GM18517 (cell line): ENCODE results near the gene LIN54.
A peak's percentile ranks its signal among the peaks of the same experiment; 100 is the strongest.
"Not testable (repeated sequence)": the region's sequence is repeated elsewhere in the genome, so short reads cannot be mapped to it uniquely, and the experiment has no call there.

ENCODE experiments used
- ATAC-seq: cut with Tn5 transposase; IDR thresholded peaks from one replicate; pipeline ENCODE4 v1.9.1; 2021; ENCODE audit warnings: mild to moderate bottlenecking, moderate library complexity; ENCODE audit not compliant: unreplicated experiment

LIN54 gene

DNA sequence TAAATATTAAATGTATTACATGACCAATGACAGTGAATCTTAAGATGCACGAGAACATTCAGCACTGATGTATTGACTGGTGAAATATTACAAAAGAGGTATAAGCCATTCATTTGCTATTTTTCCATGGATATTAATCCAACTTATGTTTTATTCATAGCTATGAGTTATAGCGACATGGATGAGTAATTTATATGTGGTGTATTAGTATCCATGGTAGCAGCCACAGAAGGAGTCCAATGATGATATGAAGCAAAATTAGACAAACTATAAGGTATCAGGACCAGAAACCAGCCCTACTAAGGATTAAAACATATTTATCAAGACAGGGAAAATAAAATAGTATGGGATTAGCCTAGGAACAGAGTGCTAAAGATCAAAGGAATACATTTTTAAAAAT is 59.4 kb downstream of the LIN54 start:
- no peak for ATAC-seq

DNA sequence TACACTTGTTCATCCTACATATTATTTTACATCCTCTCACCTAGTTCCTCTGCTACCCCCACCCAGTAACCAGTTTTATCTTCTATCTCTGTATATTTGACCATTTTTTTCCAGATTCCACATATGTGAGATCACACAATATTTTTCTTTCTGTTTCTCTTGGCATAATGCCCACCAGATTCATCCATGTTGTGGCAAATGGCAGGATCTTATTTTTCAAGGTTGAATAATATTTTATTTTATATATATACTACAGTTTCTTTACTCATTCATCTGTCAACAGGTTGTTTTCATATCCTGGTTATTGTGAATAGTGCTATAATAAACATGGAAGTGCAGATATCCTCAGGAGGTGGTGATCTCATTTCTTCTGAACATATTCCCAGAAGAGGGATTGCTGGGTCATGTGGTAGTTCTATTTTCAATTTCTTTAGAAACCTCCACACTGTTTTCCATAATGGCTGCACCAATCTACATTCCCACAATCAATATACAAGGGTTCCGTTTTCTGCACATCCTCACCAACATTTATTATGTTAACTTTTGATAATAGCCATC is 61.9 kb downstream of the LIN54 start:
- ATAC-seq: no peak

DNA sequence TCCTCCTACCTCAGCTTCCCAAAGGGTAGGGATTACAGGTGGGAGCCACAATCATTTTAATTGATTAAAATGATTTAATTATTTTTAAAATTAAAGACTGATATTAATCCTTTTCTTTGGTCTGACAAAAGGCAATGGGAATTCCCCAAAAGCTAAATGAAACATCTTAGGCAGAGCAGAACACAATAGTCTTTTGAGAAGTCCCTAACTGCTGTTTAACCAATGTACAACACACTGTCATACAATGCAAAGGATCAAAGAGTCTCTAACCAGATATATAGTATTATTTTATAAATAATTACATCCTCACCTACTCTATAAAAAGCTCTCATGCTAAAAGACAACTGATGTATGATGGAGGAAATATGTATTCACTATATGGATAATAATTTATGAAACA is 63.1 kb downstream of the LIN54 start:
- no peak for ATAC-seq

DNA sequence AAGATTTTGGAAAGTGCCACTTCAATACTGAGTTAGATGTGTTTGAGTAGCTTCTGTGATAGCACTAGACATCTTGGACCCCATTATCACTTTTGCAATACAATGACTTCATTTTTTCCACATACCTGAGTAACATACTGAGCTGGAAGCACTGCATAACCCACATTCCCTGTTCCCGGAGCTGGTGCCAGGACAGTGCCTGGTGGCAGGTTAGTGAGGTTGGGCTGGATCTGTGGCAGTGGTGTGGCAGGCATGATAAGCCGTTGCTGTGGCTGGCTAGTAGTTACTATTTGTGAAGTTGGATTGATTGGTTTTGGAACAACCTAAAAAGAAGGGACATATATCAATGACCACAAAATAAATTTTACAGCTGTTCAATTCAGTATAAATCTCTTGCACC is 71.2 kb downstream of the LIN54 start:
- no peak for ATAC-seq

DNA sequence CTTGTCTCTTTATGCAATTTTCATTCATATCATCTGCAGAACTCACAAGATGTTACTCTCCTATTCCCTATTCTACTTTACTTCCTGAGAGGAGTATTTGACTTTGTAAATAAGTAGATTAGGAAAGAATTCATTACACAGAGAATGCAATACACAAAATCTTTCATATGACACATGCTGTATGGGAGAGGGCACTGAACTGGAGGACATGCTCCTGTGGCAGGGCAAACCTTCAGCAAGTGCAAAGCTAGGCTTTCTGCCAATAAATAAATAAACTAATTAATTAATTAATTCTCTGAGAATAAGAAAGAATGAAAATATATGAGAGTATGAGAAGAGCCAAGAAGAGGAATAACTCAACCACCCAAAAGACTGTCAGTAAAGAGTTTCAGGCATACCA is 76.2 kb downstream of the LIN54 start:
- ATAC-seq: no peak

DNA sequence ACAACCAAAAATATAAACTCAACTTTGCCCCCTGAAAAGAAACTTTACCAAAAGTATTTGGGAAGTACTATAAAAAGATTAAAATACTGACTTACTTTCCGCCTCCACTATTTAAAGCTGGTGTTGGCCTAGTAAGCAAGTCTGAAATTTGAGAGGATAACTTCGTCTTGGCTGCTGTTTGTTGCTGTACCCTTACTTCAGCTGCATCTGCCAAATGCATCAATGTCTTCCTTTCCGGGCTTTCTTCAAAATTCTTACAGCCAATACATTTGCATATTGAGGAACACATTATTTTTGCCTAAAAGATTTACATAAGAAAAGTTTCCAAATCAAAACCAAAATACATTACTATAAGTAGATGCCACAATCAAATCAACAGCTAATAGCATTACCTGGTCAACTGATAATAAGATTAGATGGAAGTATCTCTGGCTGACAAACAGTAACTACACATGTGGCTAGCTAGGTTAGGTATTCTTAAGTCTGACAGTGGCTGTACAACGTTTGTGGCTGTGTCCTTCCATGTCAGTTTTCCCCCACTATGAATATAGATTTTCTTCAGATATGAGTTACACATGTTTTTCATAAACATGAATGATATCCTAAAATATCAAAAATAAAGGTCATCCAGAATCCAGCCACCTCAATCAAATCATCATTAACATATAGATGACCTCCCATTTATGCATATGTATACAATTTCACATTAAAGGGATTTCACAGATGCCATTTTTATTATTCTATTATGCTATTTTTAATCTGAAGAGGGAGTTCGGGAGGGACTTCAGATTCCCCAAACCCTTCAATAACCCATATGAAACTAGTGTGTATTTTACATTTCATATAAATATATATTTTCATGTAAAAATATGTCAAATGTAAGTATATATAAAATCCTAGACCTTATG is 79.5 kb downstream of the LIN54 start:
- no peak for ATAC-seq

DNA sequence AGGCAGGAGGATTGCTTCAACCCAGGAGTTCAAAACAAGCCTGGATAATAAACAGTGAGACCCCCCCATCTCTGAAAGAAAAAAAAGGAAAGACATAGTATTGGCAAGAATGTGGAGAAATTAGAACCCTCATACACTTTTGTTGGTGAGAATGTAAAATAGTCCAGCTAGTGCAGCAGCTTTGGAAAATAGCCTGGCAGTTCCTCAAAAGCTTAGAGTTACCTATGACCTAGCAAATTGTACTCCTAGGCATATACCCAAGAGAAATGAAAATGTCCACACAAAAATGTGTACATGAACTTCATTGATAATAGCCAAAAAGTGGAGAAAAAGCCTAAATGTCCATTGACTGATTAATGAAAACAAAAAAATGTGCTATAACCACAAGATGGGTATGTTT is 88.8 kb downstream of the LIN54 start:
- no peak for ATAC-seq

DNA sequence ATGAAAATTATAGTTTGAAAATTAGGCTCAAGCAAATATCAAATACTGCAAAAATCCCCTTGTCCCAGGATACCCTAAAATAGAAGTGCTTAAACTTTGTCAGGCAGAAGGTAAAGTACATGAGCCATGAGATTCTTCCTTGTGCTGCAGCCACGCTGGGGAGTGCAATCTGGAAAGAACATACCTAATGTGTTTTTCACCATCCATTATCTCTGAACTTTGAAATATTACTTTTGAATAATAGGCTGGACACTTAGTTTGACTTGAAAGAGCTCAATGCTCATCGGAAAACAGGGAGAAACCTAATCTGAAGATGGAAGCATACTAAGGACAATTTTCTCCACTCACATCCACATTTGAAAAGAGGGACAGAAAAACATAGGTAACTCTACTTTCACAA is 91.2 kb downstream of the LIN54 start:
- ATAC-seq: no peak

DNA sequence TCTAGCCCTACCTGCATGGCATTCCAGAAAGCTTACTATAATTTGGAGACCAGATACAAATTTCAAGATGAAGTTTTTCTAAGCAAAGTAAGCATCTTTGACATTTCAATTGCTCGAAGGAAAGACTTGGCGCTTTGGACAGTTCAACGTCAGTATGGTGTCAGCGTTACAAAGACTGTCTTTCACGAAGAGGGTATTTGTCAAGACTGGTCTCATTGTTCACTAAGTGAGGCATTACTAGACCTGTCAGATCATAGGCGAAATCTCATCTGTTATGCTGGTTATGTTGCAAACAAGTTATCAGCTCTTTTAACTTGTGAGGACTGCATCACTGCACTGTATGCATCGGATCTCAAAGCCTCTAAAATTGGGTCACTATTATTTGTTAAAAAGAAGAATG is 92.5 kb downstream of the LIN54 start:
- no peak for ATAC-seq

DNA sequence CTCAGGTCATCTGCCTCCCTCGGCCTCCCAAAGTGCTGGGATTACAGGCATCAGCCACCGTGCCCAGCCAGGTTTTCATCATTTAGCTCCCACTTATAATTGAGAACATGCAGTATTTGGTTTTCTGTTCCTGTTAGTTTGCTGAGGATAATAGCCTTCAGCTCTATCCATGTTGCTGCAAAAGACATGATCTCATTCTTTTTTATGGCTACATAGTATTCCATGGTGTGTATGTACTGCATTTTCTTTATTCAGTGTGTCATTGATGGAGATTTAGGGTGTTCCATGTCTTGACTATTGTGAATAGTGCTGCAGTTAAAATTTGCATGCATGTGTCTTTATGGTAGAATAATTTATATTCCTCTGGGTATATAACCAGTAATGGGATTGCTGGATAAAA is 96.7 kb downstream of the LIN54 start:
- not testable (repeated sequence) for ATAC-seq

DNA sequence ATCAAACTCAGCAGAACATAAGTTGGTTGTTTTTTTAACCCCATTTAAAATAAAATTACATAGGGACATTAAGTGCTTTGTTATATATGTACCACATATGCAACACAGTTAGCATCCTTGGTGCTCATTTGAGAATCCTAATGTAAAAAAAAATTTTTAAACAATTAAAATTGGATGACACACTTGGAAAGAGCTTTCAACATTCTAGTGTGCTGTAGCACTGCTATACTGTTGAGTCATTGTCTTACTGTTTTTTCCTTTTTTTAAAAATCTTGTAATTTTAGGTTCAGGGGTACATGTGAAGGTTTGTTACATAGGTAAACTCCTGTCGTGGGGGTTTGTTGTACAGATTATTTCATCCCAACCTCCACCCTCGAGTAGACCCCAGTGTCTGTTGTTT is 97.3 kb downstream of the LIN54 start:
- ATAC-seq: no peak

DNA sequence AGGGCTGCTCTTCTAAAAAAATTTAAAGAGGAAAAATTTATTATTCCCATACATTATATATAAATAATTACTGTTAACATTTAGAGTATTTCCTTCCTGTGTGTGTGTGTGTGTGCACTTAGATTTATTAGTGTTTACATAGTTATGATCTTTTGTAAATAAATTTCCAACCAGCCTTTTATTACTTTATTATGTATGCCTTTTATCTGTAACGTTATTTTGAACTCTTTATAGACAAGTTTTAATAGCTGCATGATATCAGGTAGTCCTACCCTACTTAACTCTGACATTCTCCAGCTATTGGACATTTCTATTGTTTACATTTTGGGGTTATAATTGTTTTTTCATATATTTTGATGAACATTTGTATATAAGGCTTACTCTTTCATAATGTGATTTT is 101.3 kb downstream of the LIN54 start:
- no peak for ATAC-seq

DNA sequence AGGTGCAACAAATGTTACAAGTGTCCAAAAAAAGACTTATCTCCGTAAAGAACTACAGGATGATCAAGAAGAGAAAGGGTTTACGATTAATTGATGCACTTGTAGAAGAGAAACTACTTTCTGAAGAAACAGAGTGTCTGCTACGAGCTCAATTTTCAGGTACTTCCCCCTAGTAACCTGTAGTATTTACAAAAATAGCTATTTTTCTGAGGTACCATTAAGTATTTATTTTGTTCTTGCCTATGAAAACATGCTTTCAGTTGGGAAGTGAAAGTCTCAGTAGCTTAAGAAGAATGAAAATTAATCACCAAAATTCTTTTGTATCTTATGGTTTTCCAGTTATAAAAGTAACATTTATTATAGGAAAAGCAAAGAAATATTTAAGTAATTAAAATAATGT is 104.2 kb downstream of the LIN54 start:
- ATAC-seq: peak; percentile 39

DNA sequence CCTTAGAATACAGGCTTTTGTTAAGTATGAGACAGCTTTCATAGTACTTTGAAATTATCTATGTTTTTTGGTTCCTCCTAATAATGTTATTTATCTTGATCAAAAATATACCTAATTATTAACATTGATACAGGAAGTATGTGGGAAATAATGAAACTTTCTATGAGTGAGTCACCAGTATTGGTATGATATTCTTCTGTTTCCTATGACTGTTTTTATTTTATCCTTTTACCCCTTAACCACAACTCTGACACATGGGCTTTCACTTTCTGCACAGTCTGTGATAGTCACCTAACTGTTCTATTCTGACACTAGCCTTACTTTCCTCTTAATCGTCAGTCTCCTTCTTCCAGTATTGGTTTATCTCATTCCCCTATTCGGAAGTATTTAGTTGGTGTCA is 105.4 kb downstream of the LIN54 start:
- peak; percentile 72 for ATAC-seq

DNA sequence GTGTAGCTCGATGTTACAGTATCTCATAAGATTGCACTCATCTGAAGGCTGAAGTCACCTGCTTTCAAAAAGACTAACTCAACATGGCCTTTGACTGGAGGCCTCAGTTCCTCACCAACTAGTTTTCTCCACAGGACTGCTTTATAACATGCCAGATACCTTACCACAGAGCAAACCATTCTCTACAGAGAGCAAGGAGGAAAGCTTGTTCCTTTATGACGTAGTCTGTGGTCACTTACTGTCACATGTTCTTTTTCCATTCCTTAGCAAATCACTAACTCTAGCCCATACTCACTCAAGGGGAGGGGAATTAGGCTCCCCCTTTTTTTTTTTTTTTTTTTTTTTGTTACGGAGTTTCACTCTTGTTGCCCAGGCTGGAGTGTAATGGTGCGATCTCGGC is 106.9 kb downstream of the LIN54 start:
- ATAC-seq: no peak

DNA sequence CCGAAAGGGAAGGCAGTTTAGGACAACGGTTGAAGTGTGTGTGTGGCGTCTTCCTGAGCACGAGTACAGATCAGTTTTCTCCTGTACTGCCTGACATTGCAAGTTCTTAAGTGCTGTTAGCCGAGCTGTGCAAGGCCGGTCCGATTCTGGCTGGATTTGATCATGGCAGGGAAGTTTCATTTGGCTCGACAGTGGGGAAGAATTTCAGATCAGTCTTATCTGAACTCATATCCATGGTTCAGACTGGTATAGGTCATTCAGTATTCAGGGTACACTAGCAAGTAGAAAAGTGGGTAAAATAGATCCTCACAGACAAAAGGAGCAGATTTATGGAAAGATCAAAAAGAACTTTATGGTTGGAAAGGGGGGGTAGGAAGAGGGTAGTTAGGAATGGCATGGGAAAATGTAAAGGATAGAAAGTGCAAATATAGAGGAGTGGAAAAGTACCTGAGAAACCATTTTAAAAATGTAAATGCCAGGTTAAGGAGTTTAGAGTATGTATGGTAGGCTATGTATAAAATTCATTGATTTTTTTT is 109.4 kb downstream of the LIN54 start:
- ATAC-seq: no peak

DNA sequence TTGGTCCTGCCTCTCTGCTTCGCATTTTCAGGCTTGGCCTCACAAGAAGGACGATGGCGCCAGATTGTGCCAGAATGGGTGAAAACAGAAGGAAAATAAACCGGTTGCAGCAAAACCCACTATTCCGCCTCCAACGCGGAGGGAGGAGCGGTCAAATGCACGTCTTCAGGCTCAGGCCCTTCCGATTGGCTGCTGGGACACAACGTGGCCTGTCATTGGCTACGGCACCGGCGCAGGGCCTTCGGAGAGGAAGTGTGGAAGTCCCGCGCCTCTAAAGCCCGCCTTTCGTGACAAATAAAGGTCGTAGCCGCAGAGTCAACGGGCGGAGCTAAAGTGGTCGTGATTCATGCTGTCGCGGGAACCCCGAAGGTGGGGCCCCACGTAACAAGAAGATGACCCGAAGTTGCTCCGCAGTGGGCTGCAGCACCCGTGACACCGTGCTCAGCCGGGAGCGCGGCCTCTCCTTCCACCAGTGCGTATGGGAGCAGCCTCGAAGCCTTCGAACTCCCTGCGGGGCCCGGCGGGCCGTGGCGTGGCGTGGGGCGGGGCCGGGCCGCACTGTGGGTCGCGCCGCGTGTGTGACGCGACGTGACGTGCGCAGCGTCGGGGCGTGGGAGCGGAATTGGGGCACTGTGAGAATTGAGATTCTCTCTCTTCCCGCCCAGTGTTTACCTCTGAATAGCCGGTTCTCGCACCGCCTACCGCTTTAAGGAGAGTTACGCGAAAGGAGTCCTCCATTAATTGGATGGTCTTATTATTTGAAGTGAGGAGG is 110.0 kb downstream of the LIN54 start, which contains the start of gene THAP9:
Gene THAP9, plus strand, starts transcription at position 325 of the 772 bp plus-strand sequence. Its CDS starts 68 bp downstream, at position 393.
- peak; percentile 81 for ATAC-seq

DNA sequence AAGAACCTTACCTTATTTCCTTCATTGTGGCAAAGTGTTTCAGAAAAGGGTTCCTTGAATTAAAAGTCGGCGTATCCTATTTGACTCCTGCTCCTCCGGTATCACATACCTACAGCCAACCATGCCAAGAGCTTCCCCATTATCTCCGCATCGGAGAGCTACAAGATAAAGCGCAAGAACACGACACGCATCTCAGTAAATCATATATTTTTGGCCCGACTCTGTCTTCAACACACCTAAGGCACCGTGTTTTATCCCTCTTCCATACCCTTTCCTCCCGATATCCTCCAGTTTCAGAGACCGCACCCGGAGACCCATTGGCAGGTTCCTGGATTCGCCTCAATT is 110.6 kb downstream of the LIN54 start:
- ATAC-seq: peak; percentile 2

DNA sequence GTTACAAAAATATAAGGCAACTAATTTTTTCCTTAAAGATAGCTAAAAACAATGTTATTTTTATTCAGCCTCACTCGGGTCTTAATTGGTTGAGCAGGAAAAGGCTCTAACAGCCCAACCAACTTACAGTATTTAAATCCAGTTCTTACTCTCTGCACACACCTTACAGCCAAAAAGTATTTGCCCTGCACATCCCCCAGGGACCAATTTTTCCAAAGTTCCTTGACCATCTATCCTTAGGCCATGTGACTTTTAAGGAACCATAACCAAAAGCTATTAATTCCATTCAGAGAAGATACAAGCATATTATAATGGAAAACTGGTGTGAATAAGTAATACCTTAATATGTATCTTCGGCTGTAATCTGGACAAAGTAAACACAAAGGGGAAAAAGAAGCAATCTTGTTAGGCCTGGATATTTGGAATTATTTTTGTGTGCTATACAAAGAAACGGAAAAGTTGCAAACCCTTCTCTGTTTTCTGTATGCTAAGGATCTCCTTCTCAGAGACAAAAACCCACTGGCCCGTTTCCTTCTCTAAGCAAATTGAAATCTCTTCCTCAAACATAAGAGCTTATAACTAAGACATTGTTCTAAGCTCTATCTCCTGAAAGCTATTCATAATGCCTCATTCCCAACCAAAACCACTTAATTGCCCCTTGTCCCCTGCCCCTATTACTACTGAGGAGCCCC is 111.1 kb downstream of the LIN54 start:
- ATAC-seq: no peak

DNA sequence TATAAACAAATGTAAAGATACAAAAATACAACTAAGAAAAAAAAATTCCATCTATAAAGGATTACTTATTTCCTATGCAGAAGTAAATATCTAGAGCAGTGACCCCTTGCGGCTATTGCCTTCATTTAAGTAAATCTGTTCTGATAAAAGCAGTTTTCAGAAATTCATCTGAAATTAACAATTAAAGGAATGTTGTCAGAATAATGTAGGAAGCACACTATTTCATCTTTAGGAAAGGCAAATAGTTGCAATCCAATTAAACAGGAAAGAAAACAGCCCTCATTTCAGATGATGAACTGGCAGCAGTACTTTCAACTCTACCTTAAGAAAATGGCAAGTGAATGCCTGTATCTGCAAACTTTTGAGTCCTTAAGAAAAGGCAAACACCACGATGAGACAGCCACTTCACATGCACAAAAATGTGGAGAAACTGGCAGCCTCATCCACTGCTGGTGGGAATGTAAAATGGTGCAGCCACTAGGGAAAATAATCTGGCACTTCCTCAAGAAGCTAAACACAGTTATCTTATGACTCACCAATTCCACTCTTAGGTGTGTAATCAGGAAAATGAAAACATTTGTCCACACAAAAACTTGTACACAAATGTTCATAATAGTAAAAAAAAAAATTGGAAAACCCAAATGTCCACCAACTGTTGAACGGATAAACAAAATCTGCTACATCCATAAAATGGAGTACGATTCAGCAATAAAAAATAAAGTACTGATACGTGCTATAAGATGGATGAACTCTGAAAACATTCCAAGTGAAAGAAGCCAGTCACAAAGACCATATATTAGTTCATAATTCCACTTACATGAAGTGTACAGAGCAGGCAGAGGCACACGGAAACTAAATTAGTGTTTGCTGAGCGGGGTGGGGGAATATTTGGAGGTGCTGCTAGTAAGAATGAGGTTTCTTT is 112.0 kb downstream of the LIN54 start:
- no peak for ATAC-seq
